ENCODE data around the gene CD4. TPM values are rescaled to one million over a fixed set of nuclear protein-coding genes. Genes with fewer than 3 reads are reported as not detected.
A peak's percentile ranks its signal among the peaks of the same experiment; 100 is the strongest.

Gene CD4
- total and polyA plus RNA-seq, 2 of the 4 experiments (the other 2 are of a cell fraction): 5.7 to 15.0 TPM

- TF ChIP-seq CTCF (conservative IDR thresholded peaks at IDR 0.05; ENCODE audit: low read depth, low read length): peak; percentile 84
These were observed 22.5 kb upstream of the CD4 start (continued) for GRCh38 chr12:6766651-6767349.
